Endothelial cell of umbilical vein (primary cell): ENCODE data around the gene H2BK1. TPM values are rescaled to one million over a fixed set of nuclear protein-coding genes. Genes with fewer than 3 reads are reported as not detected.

ENCODE experiments used
- BruUV-seq: library from RNA; stranded (reverse); fragments of 400-500 nt; replicated peaks from 2 replicates; lab custom pipeline; 2021; lab: Mats Ljungman, UMichigan
- CTCF ChIA-PET: fragments of 300-600, 350-600 bp; sonication (Branson Sonifier 250); formaldehyde crosslinking; loops from one replicate; lab custom pipeline; 2021; ENCODE audit warnings: antibody characterized with exemption, inconsistent platforms; lab: Charles Lee
- POLR2A ChIA-PET: fragments of 300-600, 350-600 bp; sonication (Branson Sonifier 250); formaldehyde crosslinking; loops from one replicate; lab custom pipeline; 2021; ENCODE audit warnings: antibody characterized with exemption, inconsistent platforms; lab: Charles Lee
- DNase-seq: peaks from one replicate; pipeline ENCODE4 v3.0.0-alpha.2; 2011; ENCODE audit warnings: low read depth, low spot score
- FAIRE-seq: peaks from 2 replicates; lab custom pipeline; 2011; peaks lifted over from hg19 to GRCh38; lab: Jason Lieb, UNC
- H2AFZ ChIP-seq: 2 replicates; pipeline ENCODE4 v1.6.0; 2012; ENCODE audit warnings: low read depth, low read length, control low read depth, inconsistent platforms
- H3K27ac ChIP-seq: 2 replicates; pipeline ENCODE4 v1.5.1; 2011; ENCODE audit warnings: low read depth, mild to moderate bottlenecking, control low read depth, low read length, moderate library complexity; ENCODE audit not compliant: insufficient read depth
- H3K27me3 ChIP-seq, 2 experiments: 2 replicates each; pipeline versions ENCODE4 v1.6.0 to v1.6.1; 2011; ENCODE audit warnings: low read length in 2 of 2, mixed read lengths in 1 of 2; ENCODE audit not compliant: control insufficient read depth in 2 of 2, insufficient read depth in 2 of 2
- H3K36me3 ChIP-seq, 2 experiments: 2 replicates in 1 of 2; 3 replicates in 1 of 2; pipeline ENCODE4 v1.5.1; 2011; ENCODE audit warnings: low read length in 2 of 2, mild to moderate bottlenecking in 1 of 2, moderate library complexity in 1 of 2; ENCODE audit not compliant: control insufficient read depth in 2 of 2, insufficient read depth in 2 of 2; ENCODE audit errors: extremely low read depth in 1 of 2
- H3K4me1 ChIP-seq: 3 replicates; pipeline ENCODE4 v1.5.1; 2011; ENCODE audit warnings: mild to moderate bottlenecking, low read length; ENCODE audit not compliant: control insufficient read depth, insufficient read depth; ENCODE audit errors: extremely low read depth
- H3K4me2 ChIP-seq: 2 replicates; pipeline ENCODE4 v1.6.1; 2011; ENCODE audit warnings: low read length, control low read depth, mixed read lengths; ENCODE audit not compliant: insufficient read depth
- H3K4me3 ChIP-seq, 3 experiments: fragments of 200-600 bp in 1 of 3; sonication (generic), shearing (Covaris generic) in 1 of 3; replicated peaks in 1 of 3; 2 replicates each; pipeline ENCODE4 v1.5.1; 2011 to 2016; ENCODE audit warnings: control low read depth in 3 of 3, low read length in 3 of 3, mild to moderate bottlenecking in 2 of 3, inconsistent platforms in 1 of 3, low read depth in 1 of 3, moderate library complexity in 1 of 3; ENCODE audit not compliant: insufficient read depth in 1 of 3
- H3K79me2 ChIP-seq: 2 replicates; pipeline ENCODE4 v1.6.0; 2012; ENCODE audit warnings: low read length, inconsistent platforms; ENCODE audit not compliant: control insufficient read depth, insufficient read depth
- H3K9ac ChIP-seq: replicated peaks from 2 replicates; pipeline ENCODE3; 2011; ENCODE audit warnings: low read length, control low read depth; ENCODE audit not compliant: insufficient read depth; ENCODE audit errors: extremely low read depth
- H3K9me1 ChIP-seq: replicated peaks from 3 replicates; pipeline ENCODE4 v1.6.0; 2011; ENCODE audit warnings: mild to moderate bottlenecking, low read length; ENCODE audit not compliant: control insufficient read depth, insufficient read depth; ENCODE audit errors: extremely low read depth
- H3K9me3 ChIP-seq: replicated peaks from 2 replicates; pipeline ENCODE4 v1.5.1; 2012; ENCODE audit warnings: low read length, inconsistent platforms; ENCODE audit not compliant: control insufficient read depth, insufficient read depth
- H4K20me1 ChIP-seq: replicated peaks from 2 replicates; pipeline ENCODE3; 2011; ENCODE audit warnings: mild to moderate bottlenecking, low read length; ENCODE audit not compliant: control insufficient read depth, insufficient read depth; ENCODE audit errors: extremely low read depth
- EZH2 ChIP-seq: IDR thresholded peaks from 2 replicates; pipeline ENCODE4 v1.6.1; 2012; ENCODE audit warnings: borderline replicate concordance, low read depth, mild to moderate bottlenecking, moderate library complexity, low read length, inconsistent platforms; ENCODE audit not compliant: severe bottlenecking
- FOS ChIP-seq: IDR thresholded peaks from 2 replicates; pipeline ENCODE4 v1.6.1; 2011; ENCODE audit warnings: mild to moderate bottlenecking, low read length, moderate library complexity, borderline replicate concordance; ENCODE audit not compliant: insufficient read depth
- GATA2 ChIP-seq: IDR thresholded peaks from 2 replicates; pipeline ENCODE4 v1.7.0; 2011; ENCODE audit warnings: low read depth, mild to moderate bottlenecking, moderate library complexity, mixed read lengths, low read length; ENCODE audit not compliant: insufficient read length, insufficient read depth
- JUN ChIP-seq: IDR thresholded peaks from 2 replicates; pipeline ENCODE4 v1.6.1; 2011; ENCODE audit warnings: borderline replicate concordance, low read depth; ENCODE audit not compliant: insufficient read length, insufficient read depth
- MYC ChIP-seq: IDR thresholded peaks from one replicate; pipeline ENCODE4 v1.6.1; 2011; ENCODE audit warnings: mild to moderate bottlenecking, low read depth, low read length
- POLR2A ChIP-seq: IDR thresholded peaks from 2 replicates; pipeline ENCODE4 v1.6.1; 2012; ENCODE audit warnings: low read depth, mild to moderate bottlenecking, control low read depth, low read length
- POLR2AphosphoS5 ChIP-seq: IDR thresholded peaks from 2 replicates; pipeline ENCODE4 v1.6.1; 2012; ENCODE audit warnings: low read depth, mild to moderate bottlenecking, control low read depth, low read length, moderate library complexity; ENCODE audit not compliant: insufficient read depth
- dilution Hi-C: fragments of 300-500 bp; cut with MboI; formaldehyde crosslinking; loops from one replicate; pipeline ENCODE4 v1.15.0; 2019; ENCODE audit warnings: low sequenced_read_pairs; ENCODE audit not compliant: extremely low pct_ligation_motif_present
- intact Hi-C: fragments of 100-400 bp; cut with micrococcal nuclease; formaldehyde crosslinking; loops from one replicate; pipeline ENCODE4 v1.10.0; 2022
- polyA plus RNA-seq, 4 experiments: library from polyadenylated mRNA; depleted of rRNA in 3 of 4; stranded (reverse) in 3 of 4; unstranded in 1 of 4; fragments of >200 nt; gene quantifications; 2 replicates each; pipeline versions ENCODE4 v1.2.1 to v1.2.3, GENCODE V29; 2011 to 2012; ENCODE audit warnings: missing spikeins in 1 of 4
- total RNA-seq: library from RNA; stranded (reverse); gene quantifications from 2 replicates; pipeline ENCODE4 v1.2.3, GENCODE V29; 2021
- TF ChIP-seq, protein P1 (sequence below): IDR thresholded peaks from 2 replicates; pipeline ENCODE4 v1.6.1; 2011; ENCODE audit not compliant: insufficient read depth, insufficient read length
- TF ChIP-seq, protein P2 (sequence below), 2 donors: IDR thresholded peaks; 1 replicate in 1 of 2; 2 replicates in 1 of 2; pipeline ENCODE4 v1.5.1; 2011; ENCODE audit warnings: low read length in 2 of 2, mild to moderate bottlenecking in 2 of 2, moderate library complexity in 2 of 2, control low read depth in 1 of 2, inconsistent platforms in 1 of 2, low read depth in 1 of 2; ENCODE audit not compliant: insufficient read depth in 1 of 2; ENCODE audit errors: extremely low read depth in 1 of 2

H2BK1 gene
- total and polyA plus RNA-seq, 2 donors (not counting 3 experiments of a cell fraction or from before 2014, with no cell fraction given), result not detected

DNA sequence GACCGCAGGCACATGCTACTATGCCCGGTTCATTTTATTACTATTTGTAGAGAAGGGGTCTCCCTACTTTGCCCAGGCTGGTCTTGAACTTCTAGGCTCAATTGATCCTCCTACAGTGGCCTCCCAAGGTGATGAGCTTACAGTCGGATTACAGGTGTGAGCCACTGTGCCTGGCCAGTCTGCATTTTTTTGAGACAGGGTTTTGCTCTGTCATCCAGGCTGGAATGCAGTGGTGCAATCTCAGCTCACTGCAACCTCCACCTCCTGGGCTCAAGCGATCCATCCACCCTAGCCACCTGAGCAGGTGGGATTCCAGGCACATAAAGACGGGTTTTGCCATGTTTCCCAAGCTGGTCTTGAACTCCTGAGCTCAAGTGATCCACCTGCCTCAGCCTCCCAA lies 2.3 kb upstream of the H2BK1 start:
- no peak overlapping the region for H3K4me2 ChIP-seq
- intact Hi-C loops (no loop called here), dilution Hi-C loops (no loop called here)
- no peaks in the 10 kb centered on the region for H3K79me2 ChIP-seq
- FAIRE-seq, result no peak
- peaks cover 5 to 20% of the 10 kb centered on the region in 2 experiments for H3K36me3 ChIP-seq
- TF ChIP-seq POLR2AphosphoS5 (no peak), GATA2 (no peak), MYC (no peak), EZH2 (no peak), FOS (no peak), JUN (no peak), POLR2A (no peak)
- TF ChIP-seq, protein P1, sequence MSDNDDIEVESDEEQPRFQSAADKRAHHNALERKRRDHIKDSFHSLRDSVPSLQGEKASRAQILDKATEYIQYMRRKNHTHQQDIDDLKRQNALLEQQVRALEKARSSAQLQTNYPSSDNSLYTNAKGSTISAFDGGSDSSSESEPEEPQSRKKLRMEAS, result no peak
- TF ChIP-seq, protein P2, sequence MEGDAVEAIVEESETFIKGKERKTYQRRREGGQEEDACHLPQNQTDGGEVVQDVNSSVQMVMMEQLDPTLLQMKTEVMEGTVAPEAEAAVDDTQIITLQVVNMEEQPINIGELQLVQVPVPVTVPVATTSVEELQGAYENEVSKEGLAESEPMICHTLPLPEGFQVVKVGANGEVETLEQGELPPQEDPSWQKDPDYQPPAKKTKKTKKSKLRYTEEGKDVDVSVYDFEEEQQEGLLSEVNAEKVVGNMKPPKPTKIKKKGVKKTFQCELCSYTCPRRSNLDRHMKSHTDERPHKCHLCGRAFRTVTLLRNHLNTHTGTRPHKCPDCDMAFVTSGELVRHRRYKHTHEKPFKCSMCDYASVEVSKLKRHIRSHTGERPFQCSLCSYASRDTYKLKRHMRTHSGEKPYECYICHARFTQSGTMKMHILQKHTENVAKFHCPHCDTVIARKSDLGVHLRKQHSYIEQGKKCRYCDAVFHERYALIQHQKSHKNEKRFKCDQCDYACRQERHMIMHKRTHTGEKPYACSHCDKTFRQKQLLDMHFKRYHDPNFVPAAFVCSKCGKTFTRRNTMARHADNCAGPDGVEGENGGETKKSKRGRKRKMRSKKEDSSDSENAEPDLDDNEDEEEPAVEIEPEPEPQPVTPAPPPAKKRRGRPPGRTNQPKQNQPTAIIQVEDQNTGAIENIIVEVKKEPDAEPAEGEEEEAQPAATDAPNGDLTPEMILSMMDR (IDR thresholded peaks at IDR 0.05; ENCODE audit: extremely low read depth in 1 of 2, insufficient read depth in 1 of 2, low read depth in 1 of 2, low read length in 2 of 2), result no peak
- H2AFZ ChIP-seq, result no peak overlapping the region
- H3K27me3 ChIP-seq, result no peaks in the 10 kb centered on the region
- no peaks in the 10 kb centered on the region for H3K4me1 ChIP-seq
- POLR2A ChIA-PET, result no interaction called here
- no peaks in the 10 kb centered on the region for H4K20me1 ChIP-seq
- H3K9me3 ChIP-seq, result no peaks in the 10 kb centered on the region
- BruUV-seq, result no TSS peak
- no peak overlapping the region for H3K27ac ChIP-seq
- CTCF ChIA-PET, result interaction anchor here (1.0 kb wide), 1 partner anchor 22 kb away, joined by 3 read pairs; no protein-coding TSS in a partner anchor
- H3K4me3 ChIP-seq, result no peak overlapping the region
- H3K9me1 ChIP-seq, result no peaks in the 10 kb centered on the region
- H3K9ac ChIP-seq, result no peak overlapping the region
- no peak for DNase-seq
